ENCODE results near the gene CELF1. TPM values are rescaled to one million over a fixed set of nuclear protein-coding genes. Genes with fewer than 3 reads are reported as not detected.
"Not testable (repeated sequence)": the region's sequence is repeated elsewhere in the genome, so short reads cannot be mapped to it uniquely, and the experiment has no call there.

Gene CELF1
- total RNA-seq, 4 donors from 2014 or later = 82.9 to 248 (median 96.7) TPM

DNA sequence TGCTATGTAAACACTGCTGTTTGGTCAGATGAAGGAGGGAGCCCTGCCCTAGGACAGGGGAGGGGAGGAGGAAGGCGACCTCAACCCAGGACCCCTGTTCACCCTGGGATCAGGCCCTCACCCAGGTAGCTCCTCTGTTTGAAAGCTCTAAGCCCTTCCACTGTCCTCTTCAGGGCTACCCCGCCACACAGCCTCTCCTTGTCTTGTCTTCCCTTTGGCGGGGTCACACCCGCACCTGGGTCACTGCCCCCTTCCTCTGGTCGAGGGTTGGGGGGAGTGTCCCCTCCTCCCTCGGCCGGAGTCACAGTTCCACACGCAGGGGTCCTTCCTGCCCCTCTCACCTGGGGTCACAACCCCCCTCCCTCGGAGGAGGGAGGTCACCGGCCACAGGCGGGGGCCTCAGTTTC lies 12.0 kb upstream of the CELF1 start:
- Histone ChIP-seq H3K27ac (peak overlapping the region; percentile 78 to 85 (median 82)), H3K9me3 (no peaks in the 10 kb centered on the region), H3K4me3 (peak overlapping the region; percentile 71 to 91 (median 76)), H3K27me3 (no peaks in the 10 kb centered on the region), H3K4me1 (peaks cover 0 to 20% (median 9%) of the 10 kb centered on the region in 4 donors), H3K36me3 (no peaks in the 10 kb centered on the region)
- in situ Hi-C loops (cut with MboI; ENCODE audit: low pct_ligation_motif_present in 1 of 4, low pct_unique_long_range_greater_than_20kb in 1 of 4, low sequenced_read_pairs in 3 of 4) (loop anchor here in 1 of 4 donors (25.0 kb wide), 1 partner anchor 103 kb away; no protein-coding TSS in a partner anchor), intact Hi-C loops (cut with DNase I; ENCODE audit: low total_unique reads) (no loop called here)
- no peak for TF ChIP-seq POLR2A (IDR thresholded peaks at IDR 0.05)
- no peak for TF ChIP-seq POLR2AphosphoS5 (IDR thresholded peaks at IDR 0.05)
- TF ChIP-seq EP300 (IDR thresholded peaks at IDR 0.05; ENCODE audit: low read depth) = no peak
- TF ChIP-seq, protein P1, sequence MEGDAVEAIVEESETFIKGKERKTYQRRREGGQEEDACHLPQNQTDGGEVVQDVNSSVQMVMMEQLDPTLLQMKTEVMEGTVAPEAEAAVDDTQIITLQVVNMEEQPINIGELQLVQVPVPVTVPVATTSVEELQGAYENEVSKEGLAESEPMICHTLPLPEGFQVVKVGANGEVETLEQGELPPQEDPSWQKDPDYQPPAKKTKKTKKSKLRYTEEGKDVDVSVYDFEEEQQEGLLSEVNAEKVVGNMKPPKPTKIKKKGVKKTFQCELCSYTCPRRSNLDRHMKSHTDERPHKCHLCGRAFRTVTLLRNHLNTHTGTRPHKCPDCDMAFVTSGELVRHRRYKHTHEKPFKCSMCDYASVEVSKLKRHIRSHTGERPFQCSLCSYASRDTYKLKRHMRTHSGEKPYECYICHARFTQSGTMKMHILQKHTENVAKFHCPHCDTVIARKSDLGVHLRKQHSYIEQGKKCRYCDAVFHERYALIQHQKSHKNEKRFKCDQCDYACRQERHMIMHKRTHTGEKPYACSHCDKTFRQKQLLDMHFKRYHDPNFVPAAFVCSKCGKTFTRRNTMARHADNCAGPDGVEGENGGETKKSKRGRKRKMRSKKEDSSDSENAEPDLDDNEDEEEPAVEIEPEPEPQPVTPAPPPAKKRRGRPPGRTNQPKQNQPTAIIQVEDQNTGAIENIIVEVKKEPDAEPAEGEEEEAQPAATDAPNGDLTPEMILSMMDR (IDR thresholded peaks at IDR 0.05) = no peak
- 9 to 100% methylated on average over 1 to 11 of the region's 11 CpGs for WGBS, 2 donors (ENCODE audit: low coverage in 1 of 2)
- no peak for DNase-seq

- H3K4me3 ChIP-seq; H3K27me3 ChIP-seq; H3K9me3 ChIP-seq; DNase-seq; H3K36me3 ChIP-seq; intact Hi-C loops (cut with DNase I; ENCODE audit: low total_unique reads); H3K27ac ChIP-seq: not testable (repeated sequence)
- peaks cover 0 to 20% (median 9%) of the 10 kb centered on the region in 4 donors for H3K4me1 ChIP-seq
- WGBS, 2 donors (ENCODE audit: low coverage in 1 of 2) = 81 to 82% methylated on average over 10 of the region's 10 CpGs
- in situ Hi-C loops (cut with MboI; ENCODE audit: low pct_ligation_motif_present in 1 of 4, low pct_unique_long_range_greater_than_20kb in 1 of 4, low sequenced_read_pairs in 3 of 4) = loop anchor here in 1 of 4 donors (25.0 kb wide), 1 partner anchor 102 kb away; no protein-coding TSS in a partner anchor
These were observed 11.4 kb upstream of the CELF1 start for GRCh38 chr11:47564366-47564765.

GRCh38 chr11:47562393-47562792 lies 9.5 kb upstream of the CELF1 start:
- intact Hi-C loops (cut with DNase I; ENCODE audit: low total_unique reads); H3K4me3 ChIP-seq; H3K9me3 ChIP-seq; H3K27ac ChIP-seq; H3K27me3 ChIP-seq; DNase-seq; H3K36me3 ChIP-seq: not testable (repeated sequence)
- H3K4me1 ChIP-seq = peaks cover 0 to 20% (median 9%) of the 10 kb centered on the region in 4 donors
- 94 to 96% methylated on average over 3 to 4 of the region's 4 CpGs for WGBS, 2 donors (ENCODE audit: low coverage in 1 of 2)
- in situ Hi-C loops (cut with MboI; ENCODE audit: low pct_ligation_motif_present in 1 of 4, low pct_unique_long_range_greater_than_20kb in 1 of 4, low sequenced_read_pairs in 3 of 4) = loop anchor here in 1 of 4 donors (25.0 kb wide), 1 partner anchor 100 kb away; no protein-coding TSS in a partner anchor

DNA sequence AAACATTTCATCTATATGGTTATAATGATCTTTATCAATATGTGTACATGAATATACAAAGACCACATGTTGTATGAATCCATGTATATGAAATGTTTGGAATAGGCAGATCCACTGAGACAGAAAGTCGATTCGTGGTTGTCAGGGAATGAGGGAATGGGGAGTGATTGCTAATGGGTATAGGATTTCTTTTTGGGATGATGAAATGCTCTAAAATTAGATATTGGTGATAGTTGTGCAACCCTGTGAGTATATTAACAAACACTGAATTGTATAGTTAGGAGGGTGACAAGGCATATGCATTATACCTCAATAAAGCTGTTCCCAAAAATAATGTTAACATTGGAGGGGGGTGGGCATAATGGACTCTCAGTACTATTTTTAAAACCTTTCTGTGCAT lies 7.5 kb upstream of the CELF1 start:
- Histone ChIP-seq H3K27me3 (no peaks in the 10 kb centered on the region), H3K9me3 (no peaks in the 10 kb centered on the region), H3K4me3 (no peak overlapping the region), H3K36me3 (no peaks in the 10 kb centered on the region), H3K4me1 (peaks cover 0 to 14% (median 7%) of the 10 kb centered on the region in 4 donors), H3K27ac (no peak overlapping the region)
- intact Hi-C loops (cut with DNase I; ENCODE audit: low total_unique reads) = no loop called here
- TF ChIP-seq, protein P1 (IDR thresholded peaks at IDR 0.05) = no peak
- TF ChIP-seq POLR2AphosphoS5 (IDR thresholded peaks at IDR 0.05) (no peak), POLR2A (IDR thresholded peaks at IDR 0.05) (no peak), EP300 (IDR thresholded peaks at IDR 0.05; ENCODE audit: low read depth) (no peak)
- in situ Hi-C loops (cut with MboI; ENCODE audit: low pct_ligation_motif_present in 1 of 4, low pct_unique_long_range_greater_than_20kb in 1 of 4, low sequenced_read_pairs in 3 of 4) = loop anchor here in 1 of 4 donors (25.0 kb wide), 1 partner anchor 98 kb away; no protein-coding TSS in a partner anchor
- no peak for DNase-seq
- WGBS, 2 donors (ENCODE audit: low coverage in 1 of 2) = 100% methylated on average over 2 of the region's 2 CpGs

DNA sequence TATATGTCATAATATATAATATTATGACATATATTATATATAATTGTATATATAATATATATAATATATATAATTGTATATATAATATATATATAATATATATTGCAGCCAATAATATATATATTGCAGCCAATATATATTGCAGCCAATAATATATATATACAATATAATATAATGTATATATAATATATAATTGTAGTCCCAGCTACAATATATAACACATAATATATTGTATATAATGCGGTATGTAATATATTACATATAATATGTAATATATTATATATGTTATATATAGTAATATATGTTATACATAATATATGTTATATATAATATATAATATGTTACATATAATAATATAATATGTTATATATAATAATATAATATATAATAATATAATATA lies 5.8 kb upstream of the CELF1 start:
- intact Hi-C loops (cut with DNase I; ENCODE audit: low total_unique reads) (no loop called here), in situ Hi-C loops (cut with MboI; ENCODE audit: low pct_ligation_motif_present in 1 of 4, low pct_unique_long_range_greater_than_20kb in 1 of 4, low sequenced_read_pairs in 3 of 4) (loop anchor here in 1 of 4 donors (25.0 kb wide), 1 partner anchor 96 kb away; no protein-coding TSS in a partner anchor)
- Histone ChIP-seq H3K9me3 (no peaks in the 10 kb centered on the region), H3K4me1 (peaks cover 0 to 6% (median 0%) of the 10 kb centered on the region in 4 donors), H3K4me3 (no peak overlapping the region), H3K27me3 (no peaks in the 10 kb centered on the region), H3K36me3 (no peaks in the 10 kb centered on the region), H3K27ac (no peak overlapping the region)
- DNase-seq = no peak
- WGBS, 2 donors (ENCODE audit: low coverage in 1 of 2) = 100% methylated on average over 1 of the region's 1 CpG; no CpG with 5 or more reads in 1 of the 2 donors
- TF ChIP-seq, protein P1 (IDR thresholded peaks at IDR 0.05) = no peak
- no peak for TF ChIP-seq POLR2AphosphoS5 (IDR thresholded peaks at IDR 0.05)
- TF ChIP-seq EP300 (IDR thresholded peaks at IDR 0.05; ENCODE audit: low read depth) = no peak
- no peak for TF ChIP-seq POLR2A (IDR thresholded peaks at IDR 0.05)

DNA sequence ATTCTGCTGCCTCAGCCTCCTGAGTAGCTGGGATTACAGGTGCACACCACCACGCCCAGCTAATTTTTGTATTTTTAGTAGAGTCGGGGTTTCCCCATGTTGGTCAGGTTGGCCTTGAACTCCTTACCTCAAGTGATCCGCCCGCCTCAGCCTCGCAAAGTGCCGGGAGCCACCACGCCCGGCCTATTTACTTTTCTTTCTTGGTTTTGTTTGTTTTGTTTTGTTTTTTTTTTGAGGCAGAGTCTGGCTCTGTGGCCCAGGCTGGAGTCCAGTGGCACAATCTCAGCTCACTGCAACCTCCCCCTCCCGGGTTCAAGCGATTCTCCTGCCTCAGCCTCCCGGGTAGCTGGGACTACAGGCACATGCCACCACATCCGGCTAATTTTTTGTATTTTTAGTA lies 4.1 kb upstream of the CELF1 start:
- H3K36me3 ChIP-seq; H3K27me3 ChIP-seq; H3K9me3 ChIP-seq; DNase-seq; H3K27ac ChIP-seq; H3K4me3 ChIP-seq; intact Hi-C loops (cut with DNase I; ENCODE audit: low total_unique reads): not testable (repeated sequence)
- 68 to 89% methylated on average over 9 to 12 of the region's 12 CpGs for WGBS, 2 donors (ENCODE audit: low coverage in 1 of 2)
- in situ Hi-C loops (cut with MboI; ENCODE audit: low pct_ligation_motif_present in 1 of 4, low pct_unique_long_range_greater_than_20kb in 1 of 4, low sequenced_read_pairs in 3 of 4) = loop anchor here in 1 of 4 donors (25.0 kb wide), 1 partner anchor 95 kb away; no protein-coding TSS in a partner anchor
- peaks cover 0 to 11% (median 4%) of the 10 kb centered on the region in 4 donors for H3K4me1 ChIP-seq
